ENCODE data around the gene PRRC2A. TPM values are rescaled to one million over a fixed set of nuclear protein-coding genes. Genes with fewer than 3 reads are reported as not detected.

The PRRC2A gene
- total RNA-seq, 6 donors from 2014 or later, result 80.1 to 154 (median 125) TPM

- WGBS, 2 donors, result 63 to 65% methylated on average over 9 of the region's 9 CpGs
- ATAC-seq (ENCODE audit: low FRiP score in 2 of 2), result no peak
These were observed 42.8 kb downstream of the PRRC2A start for GRCh38 chr6:31663126-31663960.

GRCh38 chr6:31663961-31664789 is 43.7 kb downstream of the PRRC2A start:
- TF ChIP-seq POLR2AphosphoS5 (IDR thresholded peaks at IDR 0.05) (no peak), POLR2A (IDR thresholded peaks at IDR 0.05) (no peak), EP300 (IDR thresholded peaks at IDR 0.05) (no peak), CTCF (IDR thresholded peaks at IDR 0.05) (no peak)

More at GRCh38 chr6:31663126-31663960, 42.8 kb downstream of the PRRC2A start:
- H3K36me3 ChIP-seq, result peaks cover 8 to 34% (median 22%) of the 10 kb centered on the region in 4 donors
- TF ChIP-seq POLR2AphosphoS5 (IDR thresholded peaks at IDR 0.05) (no peak), EP300 (IDR thresholded peaks at IDR 0.05) (no peak), CTCF (IDR thresholded peaks at IDR 0.05) (no peak), POLR2A (IDR thresholded peaks at IDR 0.05) (no peak)
- DNase-seq, result no peak
- H3K9me3 ChIP-seq, result no peaks in the 10 kb centered on the region
- peak overlapping the region in 3 of 4 donors; percentile 82 to 96 (median 87) for H3K4me3 ChIP-seq
- H3K27me3 ChIP-seq, result no peaks in the 10 kb centered on the region
- peaks cover 47 to 71% (median 59%) of the 10 kb centered on the region in 4 donors for H3K4me1 ChIP-seq
- peak overlapping the region; percentile 95 to 98 (median 97) for H3K27ac ChIP-seq

DNA sequence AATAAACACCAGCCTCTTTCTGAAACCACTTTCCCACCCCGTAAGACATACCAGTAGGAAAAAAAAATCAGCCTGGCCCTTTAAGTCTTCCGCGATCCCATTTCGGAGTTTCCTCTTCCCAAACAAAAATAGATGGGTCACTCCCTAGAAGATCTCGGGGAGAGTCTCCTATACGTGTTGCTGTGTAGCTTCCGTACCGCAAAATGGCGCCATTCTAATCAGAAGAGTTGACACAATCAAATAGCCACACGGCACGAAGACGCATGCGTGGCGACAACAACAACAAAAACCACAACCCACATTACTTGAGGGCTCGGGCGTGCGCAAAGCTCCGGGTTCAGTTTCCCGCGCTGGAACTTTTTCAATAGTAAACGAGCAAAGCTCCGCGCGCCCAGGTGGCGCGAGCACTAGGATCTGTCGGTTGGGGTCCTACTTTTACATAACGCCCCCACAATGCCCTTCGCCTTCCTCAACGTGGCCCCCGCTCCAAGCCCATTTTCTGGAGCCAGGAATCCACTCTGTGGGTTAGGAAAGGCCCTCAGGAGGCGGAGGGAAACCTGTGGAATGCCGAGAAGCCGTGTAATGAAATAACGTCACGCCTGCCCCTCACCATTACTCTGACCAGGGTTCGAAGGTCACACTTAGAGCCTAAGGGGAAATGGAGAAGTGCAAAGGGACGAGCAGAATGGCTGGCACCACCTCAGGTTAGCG is 44.4 kb downstream of the PRRC2A start, which contains the start of gene GPANK1:
Gene GPANK1 (minus strand): TSS at position 208 of the 711 bp plus-strand sequence. CDS start 519 bp downstream, outside the sequence.
- peaks cover 31 to 66% (median 45%) of the 10 kb centered on the region in 4 donors for H3K4me1 ChIP-seq
- H3K9me3 ChIP-seq, result no peaks in the 10 kb centered on the region
- ATAC-seq (ENCODE audit: low FRiP score in 2 of 2), result peak; percentile 86

More at GRCh38 chr6:31663961-31664789, 43.7 kb downstream of the PRRC2A start:
- no peak for ATAC-seq (ENCODE audit: low FRiP score in 2 of 2)
- Histone ChIP-seq H3K9me3 (no peaks in the 10 kb centered on the region), H3K27ac (peak overlapping the region; percentile 95 to 98 (median 97)), H3K4me3 (peak overlapping the region; percentile 32 to 96 (median 84)), H3K27me3 (no peaks in the 10 kb centered on the region), H3K4me1 (peaks cover 38 to 66% (median 51%) of the 10 kb centered on the region in 4 donors), H3K36me3 (peaks cover 12 to 43% (median 29%) of the 10 kb centered on the region in 4 donors)
- WGBS, 2 donors, result 23 to 26% methylated on average over 17 of the region's 17 CpGs
- peak in 1 of 2 donors; percentile 42 for DNase-seq

More for the DNA sequence above, 44.4 kb downstream of the PRRC2A start, which contains the start of gene GPANK1:
- TF ChIP-seq POLR2A (IDR thresholded peaks at IDR 0.05) (peak in 3 of 4 donors; percentile 49 to 66 (median 58)), EP300 (IDR thresholded peaks at IDR 0.05) (peak in 1 of 4 donors; percentile 50), CTCF (IDR thresholded peaks at IDR 0.05) (no peak), POLR2AphosphoS5 (IDR thresholded peaks at IDR 0.05) (peak; percentile 75 to 85)
- Histone ChIP-seq H3K27ac (peak within 1 kb of the TSS; percentile 95 to 98 (median 97)), H3K4me3 (peak within 1 kb of the TSS; percentile 71 to 96 (median 84)), H3K27me3 (no peaks in the 10 kb centered on the region), H3K36me3 (peaks cover 20 to 50% (median 36%) of the 10 kb centered on the region in 4 donors)
- 0 to 1% methylated on average over 31 to 39 of the region's 39 CpGs for WGBS, 2 donors
- peak; percentile 88 to 93 for DNase-seq

Measured in upper lobe of left lung (tissue), 6 donors.